ENCODE results near the gene MKNK1.

Gene MKNK1

GRCh38 chr1:46554597-46555381 is 49.3 kb downstream of the MKNK1 start:
- no peak for DNase-seq
- TF ChIP-seq GATA1 (IDR thresholded peaks at IDR 0.05; ENCODE audit: low read depth, low read length) (no peak), POLR2A (IDR thresholded peaks at IDR 0.05; ENCODE audit: low read length) (no peak)

DNA sequence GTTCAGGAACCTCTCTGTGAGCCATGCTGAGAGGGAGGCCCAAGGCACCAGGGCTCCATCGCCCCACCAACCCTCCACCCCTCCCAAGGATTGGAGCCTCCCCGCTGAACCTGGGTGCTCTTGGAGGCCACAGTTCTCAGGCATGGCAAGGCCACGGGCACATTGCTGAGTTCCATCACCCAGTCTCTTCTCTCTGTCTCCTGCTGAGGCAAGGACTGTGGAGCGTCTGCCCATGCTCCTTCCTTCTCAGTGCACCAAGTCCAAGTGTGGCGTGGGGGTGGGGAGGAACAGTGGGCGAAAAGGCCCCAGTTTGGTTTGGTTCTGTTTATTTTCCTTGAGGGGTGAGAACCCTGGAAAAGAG is 49.9 kb downstream of the MKNK1 start:
- DNase-seq = no peak
- TF ChIP-seq GATA1 (IDR thresholded peaks at IDR 0.05; ENCODE audit: low read depth, low read length) (no peak), POLR2A (IDR thresholded peaks at IDR 0.05; ENCODE audit: low read length) (no peak)

GRCh38 chr1:46553506-46553905 is 50.6 kb downstream of the MKNK1 start:
- no peak for TF ChIP-seq POLR2A (IDR thresholded peaks at IDR 0.05; ENCODE audit: low read length)
- DNase-seq = no peak

- no peak for DNase-seq
- no peak for TF ChIP-seq GATA1 (IDR thresholded peaks at IDR 0.05; ENCODE audit: low read depth, low read length)
- no peak for TF ChIP-seq POLR2A (IDR thresholded peaks at IDR 0.05; ENCODE audit: low read length)
These were observed 51.5 kb downstream of the MKNK1 start for GRCh38 chr1:46552357-46553237.

DNA sequence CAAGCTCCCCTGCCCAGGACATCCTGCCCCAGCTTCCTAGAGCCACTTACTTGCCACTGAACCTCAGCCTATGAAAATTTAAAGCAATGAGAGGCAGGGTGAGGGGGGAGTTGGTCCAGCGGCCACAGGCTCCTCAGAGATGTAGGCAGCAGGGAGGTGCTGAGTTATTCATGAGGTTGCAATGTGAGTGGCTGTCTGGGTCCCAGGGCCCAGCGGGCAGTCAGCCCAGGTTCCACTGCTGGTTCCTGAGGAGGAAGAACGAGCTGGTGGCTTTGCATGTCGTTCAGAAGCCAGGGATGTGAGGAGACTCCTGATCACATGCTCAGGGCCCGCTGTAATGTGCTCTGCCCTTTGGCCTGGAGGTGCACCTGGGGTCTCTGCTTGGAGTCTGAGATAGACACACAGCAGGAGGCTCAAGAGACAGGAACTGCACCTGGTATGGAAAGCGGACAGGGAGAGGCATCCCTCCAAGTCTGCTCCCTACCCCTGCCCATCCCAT is 52.4 kb downstream of the MKNK1 start, which contains the start of gene KNCN:
TSS of gene KNCN (minus strand) at position 51 of the 499 bp plus-strand sequence. CDS start 432 bp downstream, outside the sequence.
- DNase-seq = no peak
- no peak for TF ChIP-seq GATA1 (IDR thresholded peaks at IDR 0.05; ENCODE audit: low read depth, low read length)
- TF ChIP-seq POLR2A (IDR thresholded peaks at IDR 0.05; ENCODE audit: low read length) = no peak

GRCh38 chr1:46550751-46551231 is 53.3 kb downstream of the MKNK1 start:
- peak; percentile 16 to 22 for DNase-seq
- TF ChIP-seq POLR2A (IDR thresholded peaks at IDR 0.05; ENCODE audit: low read length) = no peak
- no peak for TF ChIP-seq GATA1 (IDR thresholded peaks at IDR 0.05; ENCODE audit: low read depth, low read length)

DNA sequence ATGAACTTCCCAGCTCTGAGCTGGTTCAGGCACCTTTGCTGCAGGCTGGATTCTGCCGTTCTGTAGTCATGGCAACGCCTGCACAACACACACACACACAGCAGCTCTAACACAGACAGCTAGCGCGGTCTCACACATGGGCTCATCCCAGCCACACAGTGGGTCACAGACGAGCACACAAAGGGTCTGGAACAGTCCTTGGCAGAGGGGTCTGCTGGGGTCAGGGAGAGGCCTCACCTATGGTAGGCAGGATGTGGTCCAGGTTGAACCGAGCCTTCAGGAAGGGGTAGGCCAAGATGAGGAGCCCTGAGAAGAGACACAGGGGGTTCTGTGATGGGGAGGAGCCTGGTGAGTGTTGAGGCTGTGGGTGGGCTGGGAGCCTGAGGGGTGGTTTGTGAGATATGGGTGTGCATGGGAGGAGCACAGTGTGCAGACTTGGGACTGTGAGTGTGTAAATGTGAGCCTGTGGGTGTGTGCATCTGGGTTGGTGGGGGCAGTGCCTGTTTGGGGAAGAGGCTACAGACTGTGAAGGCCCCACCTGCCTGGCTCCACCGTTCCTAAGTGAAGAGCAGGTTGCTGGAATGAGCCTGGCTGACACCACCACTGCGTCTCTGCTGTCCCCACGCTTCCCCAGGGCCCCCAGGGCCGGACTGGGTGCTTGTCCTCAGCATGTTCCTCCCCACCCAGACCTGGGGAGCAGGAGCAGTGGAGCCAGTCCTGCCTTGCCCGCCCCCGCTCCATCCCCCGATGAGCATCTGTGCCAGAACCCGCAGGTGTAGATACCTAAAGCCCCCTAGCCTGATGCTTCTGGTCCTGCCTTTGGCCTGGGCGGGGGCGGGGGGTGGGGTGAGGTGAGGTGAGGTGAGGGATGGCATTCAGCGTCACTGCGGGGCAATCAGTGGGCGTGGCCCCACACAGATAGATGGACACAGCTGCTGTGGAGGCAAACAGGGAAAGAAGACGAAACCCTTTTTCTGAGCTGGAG is 54.1 kb downstream of the MKNK1 start:
- TF ChIP-seq POLR2A (IDR thresholded peaks at IDR 0.05; ENCODE audit: low read length) (no peak), GATA1 (IDR thresholded peaks at IDR 0.05; ENCODE audit: low read depth, low read length) (no peak)
- DNase-seq = peak; percentile 24 to 44

DNA sequence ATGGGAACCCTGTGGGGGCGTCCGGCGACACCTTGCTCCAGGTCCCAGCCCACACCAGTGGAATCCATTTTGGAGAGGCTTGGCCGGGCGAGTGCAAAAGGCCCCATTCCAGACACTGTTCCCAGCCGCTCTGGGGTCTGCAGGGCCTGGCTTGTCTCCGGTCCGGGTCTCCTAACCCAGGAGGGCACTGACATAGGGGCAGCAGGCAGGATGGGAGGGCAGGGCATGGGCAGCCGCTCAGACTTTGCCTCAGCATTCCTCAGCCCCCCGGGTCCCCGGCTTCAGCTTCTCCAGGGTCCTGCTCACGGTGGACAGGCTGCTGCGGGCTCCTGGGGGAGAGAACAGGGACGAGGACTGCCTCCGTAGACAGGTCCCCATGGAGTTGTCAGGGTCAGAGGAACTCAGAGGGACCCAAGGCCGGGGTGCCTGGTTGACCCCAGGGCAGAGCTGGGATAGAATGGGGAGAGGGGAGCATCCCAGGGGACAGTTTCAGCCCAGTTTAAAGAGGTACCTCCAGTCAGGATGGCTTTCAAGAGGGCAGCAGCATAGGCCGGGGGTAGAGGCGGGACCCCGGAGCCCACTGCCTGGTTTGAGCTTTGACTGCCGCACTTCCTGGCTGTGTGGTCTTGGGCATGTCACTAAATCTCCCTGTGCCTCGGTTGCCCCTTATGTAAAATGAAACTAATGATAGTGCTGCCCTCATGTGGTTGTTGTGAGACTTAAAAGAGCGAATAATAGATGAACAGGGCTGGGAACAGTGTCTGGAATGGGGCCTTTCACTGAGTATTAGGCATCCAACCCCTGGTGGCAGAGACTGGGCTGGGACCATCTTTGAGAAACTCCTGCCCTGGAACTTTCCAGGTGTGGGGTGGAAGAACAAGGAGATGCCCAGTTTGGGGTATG is 56.3 kb downstream of the MKNK1 start:
- no peak for TF ChIP-seq GATA1 (IDR thresholded peaks at IDR 0.05; ENCODE audit: low read depth, low read length)
- DNase-seq = peak; percentile 49 to 67

DNA sequence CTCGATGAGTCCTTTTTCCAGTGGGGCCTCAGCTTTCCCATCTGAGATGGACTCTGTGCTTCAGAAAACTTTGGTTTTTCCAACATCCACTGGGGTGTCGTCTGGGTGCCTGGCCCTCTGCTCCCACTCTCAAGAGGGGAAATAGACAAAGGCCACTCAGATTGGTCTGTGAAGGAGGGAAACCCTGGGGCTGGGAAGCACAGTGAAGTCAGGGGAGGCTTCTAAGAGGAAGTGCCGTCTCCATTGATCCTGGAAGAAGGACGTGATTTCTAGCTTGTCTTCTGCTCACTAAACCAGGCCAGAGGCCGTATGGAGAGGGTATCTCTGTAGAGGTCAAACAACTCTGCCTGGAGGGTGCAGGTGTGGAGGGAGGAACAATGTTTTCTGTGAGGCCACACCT is 57.9 kb downstream of the MKNK1 start:
- no peak for DNase-seq

GRCh38 chr1:46545784-46546183 is 58.3 kb downstream of the MKNK1 start:
- TF ChIP-seq GATA1 (IDR thresholded peaks at IDR 0.05; ENCODE audit: low read depth, low read length) (no peak), POLR2A (IDR thresholded peaks at IDR 0.05; ENCODE audit: low read length) (no peak)
- no peak for DNase-seq

More for the DNA sequence above, 57.9 kb downstream of the MKNK1 start:
- TF ChIP-seq GATA1 (IDR thresholded peaks at IDR 0.05; ENCODE audit: low read depth, low read length) (no peak), POLR2A (IDR thresholded peaks at IDR 0.05; ENCODE audit: low read length) (no peak)

DNA sequence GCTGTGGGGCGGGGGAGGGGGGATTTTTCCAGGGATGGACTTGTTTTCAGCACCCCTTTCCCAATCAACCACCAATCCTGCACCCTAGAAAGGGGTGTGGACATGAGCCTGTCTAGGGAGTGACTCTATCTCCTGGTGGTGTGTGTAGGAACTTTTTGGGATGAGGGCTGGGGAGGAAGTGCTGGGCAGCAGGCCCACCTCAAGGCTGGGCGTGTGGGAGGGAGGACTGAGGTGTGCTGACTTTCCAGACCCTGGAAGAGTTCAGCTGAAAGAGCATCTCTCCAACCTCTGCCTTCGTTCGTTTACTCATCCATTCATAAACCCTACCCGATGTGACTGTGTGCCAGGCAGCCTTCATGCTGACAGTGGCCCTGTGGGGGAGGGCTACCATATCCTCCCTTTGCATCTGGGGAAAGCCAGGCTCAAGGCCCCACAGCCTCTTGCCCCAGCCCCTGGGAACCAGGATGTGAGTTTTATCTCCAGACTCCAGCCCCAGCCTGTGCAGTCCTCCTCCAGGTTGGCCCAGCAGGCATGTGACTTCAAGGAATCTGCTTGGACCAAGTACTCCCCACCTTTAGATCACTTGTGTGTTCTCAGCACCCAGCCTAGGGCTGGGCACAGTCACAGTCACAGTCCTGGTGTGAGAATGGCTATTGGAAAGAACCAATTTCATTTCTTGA is 59.4 kb downstream of the MKNK1 start:
- DNase-seq = peak in 1 of 2 experiments; percentile 37

More for the DNA sequence above, 59.4 kb downstream of the MKNK1 start:
- TF ChIP-seq POLR2A (IDR thresholded peaks at IDR 0.05; ENCODE audit: low read length) = no peak
- no peak for TF ChIP-seq GATA1 (IDR thresholded peaks at IDR 0.05; ENCODE audit: low read depth, low read length)
